Measurements from ENCODE around the gene LCLAT1.

LCLAT1 gene

DNA sequence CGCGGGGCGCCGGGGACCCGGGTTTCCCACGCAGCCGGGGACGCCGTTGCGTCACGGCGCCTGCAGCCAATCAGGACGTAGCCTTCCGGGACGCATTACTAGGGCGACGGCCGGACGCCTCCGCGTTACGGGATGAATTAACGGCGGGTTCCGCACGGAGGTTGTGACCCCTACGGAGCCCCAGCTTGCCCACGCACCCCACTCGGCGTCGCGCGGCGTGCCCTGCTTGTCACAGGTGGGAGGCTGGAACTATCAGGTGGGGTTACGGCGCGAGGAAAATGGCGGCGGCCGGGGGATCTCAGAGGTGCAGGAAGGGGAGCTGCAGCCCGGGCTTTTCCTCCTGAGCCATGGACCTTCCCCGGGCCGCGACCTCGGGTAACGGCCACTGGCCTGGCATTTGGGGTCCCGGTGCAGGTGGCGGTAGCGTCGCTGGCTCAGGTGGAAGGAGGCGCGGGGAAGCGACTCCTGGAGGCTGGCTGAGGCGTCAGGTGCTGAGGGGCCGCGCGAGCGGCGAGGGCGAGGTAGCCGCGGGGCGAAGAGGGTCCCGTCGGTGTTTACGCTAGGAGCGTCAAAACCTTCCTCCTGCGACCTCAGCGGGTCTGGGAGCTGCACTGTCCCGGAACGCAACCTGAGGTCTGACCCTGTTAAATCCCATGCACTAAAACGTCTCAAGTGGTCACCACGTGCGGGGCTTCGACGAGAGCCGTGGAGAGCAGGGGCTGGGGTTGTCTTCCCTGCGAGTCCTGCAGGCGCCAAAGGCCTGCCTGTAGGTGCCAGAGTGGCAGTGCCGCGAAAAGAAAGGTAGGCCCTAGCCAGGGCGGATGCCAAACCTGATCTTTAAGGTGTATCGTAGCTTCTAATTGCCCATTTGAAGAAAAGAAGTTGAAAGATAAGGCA is at the start of gene LCLAT1:
Gene LCLAT1, plus strand, starts transcription at position 98 of the 897 bp plus-strand sequence. CDS start 78,345 bp downstream, outside the sequence.
- in situ Hi-C loops (cut with MboI; ENCODE audit: low pct_unique_long_range_greater_than_20kb, low sequenced_read_pairs) = no loop called here
- peak; percentile 81 for DNase-seq

GRCh38 chr2:30398084-30398873 is 48.8 kb upstream of the LCLAT1 start:
- DNase-seq = no peak
- in situ Hi-C loops (cut with MboI; ENCODE audit: low pct_unique_long_range_greater_than_20kb, low sequenced_read_pairs) = no loop called here

- in situ Hi-C loops (cut with MboI; ENCODE audit: low pct_unique_long_range_greater_than_20kb, low sequenced_read_pairs) = no loop called here
- no peak for DNase-seq
Observed at GRCh38 chr2:30400151-30400954, 46.7 kb upstream of the LCLAT1 start.

DNA sequence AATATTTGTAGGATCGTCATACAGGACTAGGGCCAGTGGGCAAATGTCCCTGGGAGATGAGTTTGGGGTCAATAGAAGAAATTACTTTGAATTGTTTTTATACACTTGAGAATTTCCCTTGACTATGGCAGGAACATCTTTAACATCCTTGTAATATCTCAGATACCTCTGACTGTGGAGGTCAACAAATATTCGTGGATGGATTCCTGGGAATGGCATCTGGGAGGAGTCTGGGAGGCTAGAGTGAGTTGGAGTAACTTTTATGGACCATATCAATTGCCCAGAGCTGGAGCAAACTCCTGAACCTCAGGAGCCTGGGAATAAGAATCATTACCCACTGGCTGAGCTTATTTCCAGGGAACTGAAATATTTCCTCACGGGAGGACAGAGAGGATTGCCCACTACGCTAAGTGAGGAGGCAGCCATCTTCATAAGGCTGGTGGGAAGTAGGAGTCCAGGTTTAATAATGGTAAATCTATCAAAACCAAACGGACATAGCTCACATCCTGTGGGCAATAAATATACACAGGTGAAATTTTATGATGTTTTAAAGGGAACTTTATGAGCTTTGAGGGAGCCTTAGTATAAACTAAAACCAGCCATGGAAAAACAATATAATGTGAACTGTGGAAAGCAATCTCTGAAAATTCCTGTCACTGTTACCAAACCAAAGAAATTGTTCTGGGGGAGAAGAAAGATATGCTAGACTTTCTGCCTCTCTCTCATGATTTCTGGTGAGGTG is 44.4 kb upstream of the LCLAT1 start:
- in situ Hi-C loops (cut with MboI; ENCODE audit: low pct_unique_long_range_greater_than_20kb, low sequenced_read_pairs) = no loop called here
- no peak for DNase-seq

GRCh38 chr2:30403592-30404312 is 43.3 kb upstream of the LCLAT1 start:
- in situ Hi-C loops (cut with MboI; ENCODE audit: low pct_unique_long_range_greater_than_20kb, low sequenced_read_pairs) = no loop called here
- no peak for DNase-seq

DNA sequence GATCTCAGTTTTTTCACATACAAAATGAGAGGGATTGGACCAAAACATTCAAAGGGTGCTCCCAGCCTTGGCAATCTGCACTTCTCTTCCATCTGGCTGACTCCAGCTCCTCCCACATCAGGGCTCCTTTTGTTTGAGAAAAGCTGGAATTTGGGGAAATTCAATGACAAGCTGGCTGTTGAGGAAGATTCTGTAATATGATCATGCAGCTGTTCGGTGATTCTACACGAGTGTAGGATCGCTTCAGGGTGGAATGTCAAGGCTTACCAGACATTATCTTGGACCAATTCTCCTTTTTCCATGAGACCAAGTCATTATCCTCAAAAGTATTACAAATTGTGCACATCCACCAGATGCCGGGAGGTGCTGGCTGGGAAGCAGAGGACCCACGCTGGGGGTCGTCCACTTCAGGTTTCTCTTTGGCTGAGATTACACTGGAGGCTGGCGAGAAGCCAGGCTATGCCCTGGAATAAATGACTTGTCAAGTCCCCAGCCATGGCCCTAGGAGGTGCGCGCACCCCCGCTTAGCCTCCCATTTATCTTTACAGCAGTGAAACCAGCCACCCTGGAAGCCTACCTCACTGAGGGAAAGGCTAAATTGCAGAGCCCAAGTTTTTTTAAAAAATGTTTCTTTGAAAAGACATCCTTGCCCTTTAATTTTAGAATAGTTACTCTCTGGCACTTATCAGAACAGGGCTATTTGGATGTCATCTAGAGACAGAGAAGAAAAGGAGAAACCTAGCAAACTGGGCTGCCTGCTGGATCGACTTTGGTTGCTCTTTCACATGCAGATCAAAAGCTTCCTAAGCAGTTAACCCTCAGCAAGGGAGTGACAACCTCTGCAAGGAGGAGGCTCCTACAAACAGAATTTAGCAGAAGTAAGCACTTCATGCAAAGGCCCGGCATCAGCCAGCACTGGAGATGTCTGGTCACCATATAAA is 42.5 kb upstream of the LCLAT1 start:
- no peak for DNase-seq
- in situ Hi-C loops (cut with MboI; ENCODE audit: low pct_unique_long_range_greater_than_20kb, low sequenced_read_pairs) = no loop called here

GRCh38 chr2:30405260-30405605 is 41.8 kb upstream of the LCLAT1 start:
- DNase-seq = no peak
- in situ Hi-C loops (cut with MboI; ENCODE audit: low pct_unique_long_range_greater_than_20kb, low sequenced_read_pairs) = no loop called here

GRCh38 chr2:30406853-30407252 is 40.2 kb upstream of the LCLAT1 start:
- no peak for DNase-seq
- in situ Hi-C loops (cut with MboI; ENCODE audit: low pct_unique_long_range_greater_than_20kb, low sequenced_read_pairs) = no loop called here

GRCh38 chr2:30408961-30409387 is 38.1 kb upstream of the LCLAT1 start:
- in situ Hi-C loops (cut with MboI; ENCODE audit: low pct_unique_long_range_greater_than_20kb, low sequenced_read_pairs) = no loop called here
- no peak for DNase-seq

DNA sequence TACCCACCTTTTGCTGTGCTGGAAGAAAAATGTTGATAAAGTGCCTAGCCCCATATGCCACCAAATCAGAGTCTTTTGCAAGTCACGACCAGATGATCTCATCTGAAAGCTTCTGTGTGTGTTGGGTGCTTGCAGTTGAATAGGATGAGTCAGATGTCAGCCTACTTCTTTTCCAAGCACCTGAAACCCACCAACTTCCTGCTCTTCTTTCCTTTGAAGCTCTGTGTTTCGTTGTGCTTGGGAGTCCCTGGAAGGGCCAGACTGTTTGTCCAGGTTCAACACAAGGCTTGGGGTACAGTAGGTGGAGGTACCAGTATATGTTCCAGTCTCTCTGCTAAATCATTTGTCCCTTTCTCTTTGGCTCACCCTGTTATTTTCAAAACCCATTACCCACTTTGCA is 36.8 kb upstream of the LCLAT1 start:
- in situ Hi-C loops (cut with MboI; ENCODE audit: low pct_unique_long_range_greater_than_20kb, low sequenced_read_pairs) = no loop called here
- no peak for DNase-seq

DNA sequence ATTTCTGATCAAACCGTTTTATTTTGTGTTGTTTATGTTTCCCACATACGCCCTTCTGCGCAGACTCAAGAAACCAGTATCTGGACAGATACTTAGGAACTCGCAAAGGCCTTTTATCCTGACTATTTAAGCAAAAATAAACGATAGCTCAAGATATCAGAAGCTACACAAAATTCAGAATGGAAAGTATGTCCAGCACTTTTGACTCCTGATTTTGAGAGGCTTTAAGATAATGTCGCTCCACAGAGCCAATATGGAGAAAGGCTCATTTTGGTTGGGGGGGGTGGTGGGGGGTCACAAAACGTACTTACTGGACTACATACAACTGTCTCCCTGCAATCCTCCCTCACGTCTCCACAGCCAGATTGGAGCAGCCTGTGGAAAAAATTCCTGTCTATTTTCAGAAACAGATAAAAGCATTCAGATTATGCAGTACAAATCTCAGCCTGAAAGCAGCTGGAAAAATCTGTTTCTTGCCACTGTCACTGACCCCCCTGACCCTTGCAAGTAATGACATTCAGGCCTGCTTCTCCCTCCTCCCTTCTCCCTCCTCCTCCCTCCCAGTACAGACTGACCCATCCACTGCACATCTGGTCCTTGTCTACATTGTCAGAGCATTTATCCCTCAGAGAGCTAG is 34.9 kb upstream of the LCLAT1 start:
- in situ Hi-C loops (cut with MboI; ENCODE audit: low pct_unique_long_range_greater_than_20kb, low sequenced_read_pairs) = no loop called here

GRCh38 chr2:30412684-30413570 is 34.1 kb upstream of the LCLAT1 start:
- DNase-seq = no peak
- in situ Hi-C loops (cut with MboI; ENCODE audit: low pct_unique_long_range_greater_than_20kb, low sequenced_read_pairs) = no loop called here

More for the DNA sequence above, 34.9 kb upstream of the LCLAT1 start:
- no peak for DNase-seq

- in situ Hi-C loops (cut with MboI; ENCODE audit: low pct_unique_long_range_greater_than_20kb, low sequenced_read_pairs) = no loop called here
- no peak for DNase-seq
Observed at GRCh38 chr2:30414961-30415360, 32.1 kb upstream of the LCLAT1 start.

DNA sequence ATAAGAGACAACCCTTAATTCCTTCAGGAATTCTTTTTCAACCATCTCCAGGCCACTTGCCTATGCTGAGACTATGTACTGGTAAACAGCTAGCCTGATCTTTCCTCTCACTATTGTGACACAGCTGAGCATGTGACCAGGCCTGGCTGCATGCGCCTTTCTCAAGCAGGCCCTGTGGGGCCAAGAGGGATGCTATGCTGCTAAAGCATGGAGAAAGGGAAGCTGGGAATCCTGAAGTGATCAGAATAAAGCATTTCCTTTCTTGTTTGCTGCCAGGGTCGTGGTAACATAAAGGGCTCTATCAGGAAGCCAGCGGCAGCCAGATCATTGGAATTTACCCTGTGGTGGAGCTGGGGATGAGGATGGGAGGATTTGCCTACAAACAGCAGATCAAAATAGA is 29.8 kb upstream of the LCLAT1 start:
- DNase-seq = no peak
- in situ Hi-C loops (cut with MboI; ENCODE audit: low pct_unique_long_range_greater_than_20kb, low sequenced_read_pairs) = no loop called here

DNA sequence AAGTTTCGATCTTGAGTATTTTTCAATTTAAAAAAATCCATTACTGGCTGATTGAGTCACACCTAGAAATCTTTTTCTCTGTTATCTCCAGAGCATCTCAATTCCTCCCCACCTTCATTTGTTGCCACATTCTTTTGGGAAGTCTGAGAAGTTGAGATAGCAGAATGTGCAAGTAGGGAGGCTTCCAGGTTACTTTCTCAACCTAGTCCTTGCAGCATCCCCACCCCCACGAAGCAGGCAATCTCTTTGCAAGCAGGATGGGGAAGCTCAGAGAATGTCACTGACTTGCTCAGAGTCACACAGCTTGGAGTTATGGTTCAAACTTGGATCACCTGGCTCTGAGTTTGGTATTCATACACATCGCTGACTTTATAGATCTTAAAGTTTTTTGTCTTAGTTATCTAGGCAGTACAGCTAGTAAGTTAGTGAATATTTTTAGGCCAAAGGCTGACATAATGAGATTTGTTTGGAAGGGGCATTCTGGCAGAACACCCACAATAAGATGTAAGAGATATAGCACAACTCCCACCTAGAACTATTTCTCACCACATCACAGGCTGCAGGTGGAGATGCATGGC is 25.9 kb upstream of the LCLAT1 start:
- DNase-seq = no peak
- in situ Hi-C loops (cut with MboI; ENCODE audit: low pct_unique_long_range_greater_than_20kb, low sequenced_read_pairs) = no loop called here
